K562 (cell line): ENCODE results near the gene PYGO2. TPM values are rescaled to one million over a fixed set of nuclear protein-coding genes. Genes with fewer than 3 reads are reported as not detected.

Source experiments
- ATAC-seq: fragments of 200-7000 bp; cut with Tn5 transposase; 3 replicates; pipeline ENCODE4 v1.9.1; 2020; ENCODE audit warnings: moderate library complexity
- BruUV-seq: library from RNA; stranded (reverse); fragments of 400-500 nt; replicated peaks from 2 replicates; lab custom pipeline; 2021; lab: Mats Ljungman, UMichigan
- CTCF ChIA-PET: fragments of 300-600 bp; formaldehyde crosslinking; extraction: SDS; loops from one replicate; lab custom pipeline; 2021; ENCODE audit warnings: low intra/inter-chr PET ratio; lab: Yijun Ruan, JAX
- POLR2A ChIA-PET: fragments of 300-600, 350-650 bp; sonication (Branson Sonifier 250); formaldehyde crosslinking; extraction: SDS; loops from one replicate; lab custom pipeline; 2021; ENCODE audit warnings: antibody characterized with exemption, inconsistent platforms; lab: Yijun Ruan, JAX
- DNase-seq, 4 experiments: peaks; one replicate each; pipeline versions ENCODE4 v3.0.0 to v3.0.0-alpha.2; 2011 to 2018; ENCODE audit warnings: low spot score in 3 of 4, mixed read lengths in 3 of 4; ENCODE audit errors: extremely low read depth in 1 of 4
- FAIRE-seq: peaks from 2 replicates; lab custom pipeline; 2011; peaks lifted over from hg19 to GRCh38; lab: Jason Lieb, UNC
- H2AFZ ChIP-seq: 2 replicates; pipeline ENCODE4 v1.6.0; 2011; ENCODE audit warnings: low read depth, low read length, control low read depth, inconsistent platforms
- H3K27ac ChIP-seq: fragments of 200-600 bp; 3 replicates; pipeline ENCODE4 v1.8.0; 2011; ENCODE audit warnings: low read depth, mild to moderate bottlenecking, control low read depth, inconsistent platforms, low read length, moderate library complexity, mixed read lengths; ENCODE audit errors: extremely low read depth
- H3K27me3 ChIP-seq, 2 experiments: fragments of 300-600 bp in 1 of 2; 2 replicates in 1 of 2; 3 replicates in 1 of 2; pipeline versions ENCODE4 v1.6.0 to v1.8.0; 2011; ENCODE audit warnings: inconsistent platforms in 2 of 2, low read length in 2 of 2, mild to moderate bottlenecking in 1 of 2, mixed read lengths in 1 of 2, moderate library complexity in 1 of 2; ENCODE audit not compliant: control insufficient read depth in 2 of 2, insufficient read depth in 2 of 2
- H3K36me3 ChIP-seq: fragments of 300-600 bp; 3 replicates; pipeline ENCODE4 v1.8.0; 2011; ENCODE audit warnings: mild to moderate bottlenecking, low read length, inconsistent platforms; ENCODE audit not compliant: control insufficient read depth, insufficient read depth
- H3K4me1 ChIP-seq, 2 experiments: fragments of 200-600 bp in 1 of 2; replicated peaks in 1 of 2; 2 replicates in 1 of 2; 3 replicates in 1 of 2; pipeline versions ENCODE4 v1.5.1 to v1.8.0; 2011; ENCODE audit warnings: inconsistent platforms in 2 of 2, low read length in 2 of 2, mild to moderate bottlenecking in 1 of 2, mixed read lengths in 1 of 2, moderate library complexity in 1 of 2; ENCODE audit not compliant: control insufficient read depth in 2 of 2, insufficient read depth in 2 of 2
- H3K4me2 ChIP-seq: 2 replicates; pipeline ENCODE4 v1.6.1; 2011; ENCODE audit warnings: low read length, control low read depth, inconsistent platforms, mixed read lengths; ENCODE audit not compliant: insufficient read depth
- H3K4me3 ChIP-seq: fragments of 200-600 bp; sonication (generic), shearing (Covaris generic); 2 replicates; pipeline ENCODE4 v1.5.1; 2016; ENCODE audit warnings: control low read depth, inconsistent platforms
- H3K79me2 ChIP-seq: fragments of 200-600 bp; 3 replicates; pipeline ENCODE4 v1.8.0; 2011; ENCODE audit warnings: low read length, inconsistent platforms; ENCODE audit not compliant: control insufficient read depth, insufficient read depth
- H3K9ac ChIP-seq, 2 experiments: 2 replicates each; pipeline versions ENCODE4 v1.6.0 to v1.6.1; 2011; ENCODE audit warnings: low read depth in 2 of 2, low read length in 2 of 2, control low read depth in 1 of 2, inconsistent platforms in 1 of 2, mild to moderate bottlenecking in 1 of 2, mixed read lengths in 1 of 2; ENCODE audit not compliant: insufficient read depth in 1 of 2
- H3K9me1 ChIP-seq: one replicate; pipeline ENCODE4 v1.6.0; 2011; ENCODE audit warnings: inconsistent platforms, mild to moderate bottlenecking, low read length, moderate library complexity; ENCODE audit not compliant: control insufficient read depth, insufficient read depth
- H3K9me3 ChIP-seq: replicated peaks from 2 replicates; pipeline ENCODE4 v1.5.1; 2011; ENCODE audit warnings: low read depth, low read length, inconsistent platforms; ENCODE audit not compliant: control insufficient read depth, insufficient read depth
- H4K20me1 ChIP-seq: replicated peaks from 2 replicates; pipeline ENCODE4 v1.6.1; 2011; ENCODE audit warnings: low read length, inconsistent platforms, mixed read lengths; ENCODE audit not compliant: control insufficient read depth, insufficient read depth
- MAFK ChIP-seq: IDR thresholded peaks from 2 replicates; pipeline ENCODE4 v1.6.1; 2011; ENCODE audit warnings: low read length, improper control_type of control experiment
- MYNN ChIP-seq, 2 experiments: sonication (generic); formaldehyde crosslinking in 1 of 2; IDR thresholded peaks; 2 replicates each; pipeline versions ENCODE4 v1.5.0 to v1.6.1; 2016 to 2020; ENCODE audit warnings: antibody characterized with exemption in 1 of 2, missing genetic modification reagents in 1 of 2
- RFX1 ChIP-seq: fragments of 450-650 bp; IDR thresholded peaks from 2 replicates; pipeline ENCODE4 v1.6.1; 2016; ENCODE audit warnings: mild to moderate bottlenecking, moderate library complexity
- TRIM24 ChIP-seq, 2 experiments: fragments of 450-650 bp; IDR thresholded peaks; 2 replicates each; pipeline ENCODE4 v1.6.1; 2016
- ZNF124 ChIP-seq: sonication (generic); formaldehyde crosslinking; IDR thresholded peaks from 2 replicates; pipeline ENCODE4 v1.8.1; 2022; ENCODE audit warnings: missing genetic modification reagents
- ZNF445 ChIP-seq: fragments of 250-450 bp; sonication (Bioruptor Pico); IDR thresholded peaks from 2 replicates; pipeline ENCODE4 v1.4.0; 2020; ENCODE audit warnings: low read depth, mild to moderate bottlenecking, moderate library complexity
- WGBS: fragments of 100-300 bp; shearing (Covaris generic); methylation state at CpG from one replicate; pipeline ENCODE4 v1.1.6; 2016; ENCODE audit warnings: low coverage, mixed read lengths; ENCODE audit not compliant: insufficient coverage; ENCODE audit errors: missing lambda C conversion rate; 5-methylcytosine and 5-hydroxymethylcytosine counted together
- in situ Hi-C: fragments of 300-500 bp; cut with MboI; formaldehyde crosslinking; loops from 4 replicates; pipeline ENCODE4 v1.15.0; 2018; ENCODE audit warnings: inconsistent platforms, mixed read lengths
- intact Hi-C: fragments of 100-400 bp; cut with micrococcal nuclease; formaldehyde crosslinking; loops from 2 replicates; pipeline ENCODE4 v1.14.2; 2022
- polyA plus RNA-seq, 8 experiments: library from polyadenylated mRNA; depleted of rRNA in 4 of 8; stranded (reverse) in 5 of 8; unstranded in 3 of 8; fragments of >200 nt; fragmentation: Nextera tagmentation in 2 of 8; fragmentation: Illumina TruSeq in 1 of 8; extraction: Ambion mirVana in 2 of 8; extraction: Trizol in 1 of 8; gene quantifications; 2 replicates each; pipeline versions ENCODE4 v1.2.1 to v1.2.3, GENCODE V29; 2011 to 2014; ENCODE audit warnings: inconsistent platforms in 1 of 8, missing spikeins in 1 of 8
- total RNA-seq, 7 experiments: library from RNA; depleted of rRNA in 6 of 7; stranded (reverse); fragments of >200 nt in 6 of 7; fragmentation: Illumina TruSeq in 2 of 7; extraction: Trizol in 2 of 7; gene quantifications; 2 replicates each; pipeline versions ENCODE4 v1.2.1 to v1.2.3, GENCODE V29; 2011 to 2021; ENCODE audit warnings: low replicate concordance in 1 of 7

Gene PYGO2
- total and polyA plus RNA-seq, 9 of the 15 experiments (the other 6 are each of a cell fraction or from before 2014, with no cell fraction given), result 8.3 to 36.2 (median 18.2) TPM

- 77% methylated on average over 5 of the region's 5 CpGs for WGBS
- no peak for FAIRE-seq
- BruUV-seq, result no TSS peak
These were observed 20.1 kb downstream of the PYGO2 start for GRCh38 chr1:154941333-154942013.

GRCh38 chr1:154940651-154941194, 20.9 kb downstream of the PYGO2 start:
- H3K36me3 ChIP-seq, result no peaks in the 10 kb centered on the region
- 55% methylated on average over 8 of the region's 8 CpGs for WGBS
- no peak overlapping the region for H3K4me2 ChIP-seq
- intact Hi-C loops (no loop called here), in situ Hi-C loops (no loop called here)
- no peak overlapping the region for H3K9ac ChIP-seq
- ChIA-PET CTCF (no interaction called here), POLR2A (interaction anchor here (0.6 to 1.4 kb wide), 4 partner anchors 14 to 120 kb away, joined by 3 to 5 read pairs (median 3); partner anchors contain the start of gene PBXIP1)
- no peak for FAIRE-seq
- no peaks in the 10 kb centered on the region for H3K27me3 ChIP-seq
- no TSS peak for BruUV-seq
- TF ChIP-seq MAFK (no peak), ZNF445 (CRISPR knock-in tag) (no peak), ZNF124 (CRISPR knock-in tag) (no peak)
- H3K9me1 ChIP-seq, result no peaks in the 10 kb centered on the region
- ATAC-seq, result no peak
- H3K9me3 ChIP-seq, result no peaks in the 10 kb centered on the region
- no peak for DNase-seq
- no peak overlapping the region for H2AFZ ChIP-seq
- H4K20me1 ChIP-seq, result 0 out of 2 replicates have a peak, but pooled peaks cover 3% of the 10 kb centered on the region
- peaks cover 41 to 54% of the 10 kb centered on the region in 2 experiments; a peak in 4 of 5 replicates for H3K4me1 ChIP-seq
- peaks cover 3% of the 10 kb centered on the region; the same call in 1 of the 3 replicates for H3K79me2 ChIP-seq
- no peak overlapping the region for H3K27ac ChIP-seq
- H3K4me3 ChIP-seq, result no peak overlapping the region

More at GRCh38 chr1:154941333-154942013, 20.1 kb downstream of the PYGO2 start:
- no peaks in the 10 kb centered on the region for H3K9me1 ChIP-seq
- in situ Hi-C loops, result no loop called here
- no peaks in the 10 kb centered on the region for H3K36me3 ChIP-seq
- no peak overlapping the region for H3K27ac ChIP-seq
- 0 out of 2 replicates have a peak, but pooled peaks cover 3% of the 10 kb centered on the region for H4K20me1 ChIP-seq
- no peak overlapping the region for H3K4me2 ChIP-seq
- ChIA-PET POLR2A (no interaction called here), CTCF (no interaction called here)
- no peaks in the 10 kb centered on the region for H3K27me3 ChIP-seq
- DNase-seq (peak in 2 of 4 experiments; percentile 34 to 40), ATAC-seq (no peak)
- H3K4me1 ChIP-seq, result peaks cover 34 to 54% of the 10 kb centered on the region in 2 experiments; a peak in 4 of 5 replicates
- intact Hi-C loops, result no loop called here
- no peak overlapping the region for H2AFZ ChIP-seq
- no peaks in the 10 kb centered on the region for H3K9me3 ChIP-seq
- TF ChIP-seq RFX1 (peak; percentile 86), TRIM24 (IDR thresholded peaks at IDR 0.05) (no peak), MYNN (IDR thresholded peaks at IDR 0.05) (0 out of 2 replicates have a peak, but pooled peaks have one; percentile 24), MYNN (CRISPR knock-in tag; IDR thresholded peaks at IDR 0.05) (no peak)
- peak overlapping the region in 1 of 2 experiments; percentile 24; a peak in 1 of 4 replicates for H3K9ac ChIP-seq
- no peaks in the 10 kb centered on the region for H3K79me2 ChIP-seq
- H3K4me3 ChIP-seq, result no peak overlapping the region
